Subcutaneous adipose tissue (tissue), 4 donors: ENCODE data around the gene FAM219A. TPM values are rescaled to one million over a fixed set of nuclear protein-coding genes. Genes with fewer than 3 reads are reported as not detected.

Experiments
- CTCF ChIP-seq: fragments of 450-650 bp; IDR thresholded peaks from one replicate; pipeline ENCODE4 v1.5.1; 2016; ENCODE audit warnings: low read depth, mild to moderate bottlenecking, control low read depth, antibody characterized with exemption, moderate library complexity
- total RNA-seq, 4 donors: library from RNA; depleted of rRNA; stranded (reverse); fragments of >200 nt; gene quantifications; one replicate each; pipeline ENCODE4 v1.1.0, GENCODE V29; 2016

Gene FAM219A
- total RNA-seq, 4 donors from 2014 or later, result 5.1 to 13.9 (median 7.9) TPM

DNA sequence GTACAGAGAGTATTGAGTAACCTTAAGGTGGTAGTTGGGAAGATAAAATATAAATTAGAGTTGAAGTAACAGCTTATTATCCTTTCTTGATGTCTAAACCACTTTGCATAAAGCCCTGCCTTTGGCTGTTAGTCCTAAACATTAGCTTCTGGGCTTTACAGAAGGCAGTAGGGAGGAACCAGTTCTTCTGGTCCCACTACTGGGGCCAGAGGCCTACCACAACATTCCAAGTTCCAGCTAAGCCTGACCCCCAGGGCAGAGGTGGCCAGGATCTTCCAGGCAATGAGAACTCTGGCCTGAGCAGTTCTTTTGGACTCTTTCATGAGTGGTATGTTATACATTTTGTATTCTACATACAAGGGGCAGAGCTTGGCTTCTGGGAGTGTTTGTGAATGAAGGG lies 26.3 kb upstream of the FAM219A start:
- TF ChIP-seq CTCF, result no peak

DNA sequence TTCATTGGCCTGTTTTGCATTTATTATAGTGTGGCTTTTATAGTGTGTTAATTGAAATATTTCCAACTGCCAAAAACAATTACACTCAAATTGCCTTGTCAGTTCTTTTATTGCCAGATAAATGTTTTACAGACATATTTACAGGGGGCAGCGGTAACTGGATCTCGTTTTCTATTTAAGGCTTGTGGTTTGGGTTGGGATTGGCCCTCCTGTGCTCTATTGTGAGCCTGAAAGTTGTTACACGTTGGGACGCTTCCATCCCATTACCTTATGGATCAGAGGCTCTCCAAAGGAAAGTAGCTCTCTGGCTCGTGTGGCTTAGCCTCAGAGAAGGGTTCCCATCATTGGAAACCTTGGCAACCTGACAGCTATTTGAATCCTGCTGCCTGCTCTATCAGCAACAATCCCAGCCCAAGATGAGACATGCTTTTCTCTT lies 21.1 kb upstream of the FAM219A start:
- TF ChIP-seq CTCF, result no peak

- no peak for TF ChIP-seq CTCF
Measured at GRCh38 chr9:34477541-34477940, 19.2 kb upstream of the FAM219A start.

GRCh38 chr9:34475097-34475496 lies 16.7 kb upstream of the FAM219A start:
- no peak for TF ChIP-seq CTCF

DNA sequence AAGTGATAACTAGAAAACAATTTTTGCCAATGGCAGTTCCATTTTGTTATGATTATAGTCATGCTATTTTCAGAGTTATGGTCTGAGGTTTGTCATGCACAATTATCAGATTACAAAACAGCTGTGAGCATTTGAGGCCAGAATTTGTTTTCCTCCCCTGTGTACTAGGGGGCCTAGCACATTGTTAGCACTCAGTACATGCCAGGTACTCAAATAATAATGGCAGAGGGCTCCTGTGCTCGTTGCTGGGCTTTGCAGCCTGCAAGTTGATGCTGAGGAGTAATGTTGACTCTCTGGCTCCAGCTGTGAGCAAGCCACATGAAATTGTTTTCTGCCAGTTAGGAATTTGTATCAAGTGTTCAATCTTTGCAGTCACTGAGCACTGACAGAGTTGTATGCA lies 7.1 kb upstream of the FAM219A start:
- TF ChIP-seq CTCF, result no peak

DNA sequence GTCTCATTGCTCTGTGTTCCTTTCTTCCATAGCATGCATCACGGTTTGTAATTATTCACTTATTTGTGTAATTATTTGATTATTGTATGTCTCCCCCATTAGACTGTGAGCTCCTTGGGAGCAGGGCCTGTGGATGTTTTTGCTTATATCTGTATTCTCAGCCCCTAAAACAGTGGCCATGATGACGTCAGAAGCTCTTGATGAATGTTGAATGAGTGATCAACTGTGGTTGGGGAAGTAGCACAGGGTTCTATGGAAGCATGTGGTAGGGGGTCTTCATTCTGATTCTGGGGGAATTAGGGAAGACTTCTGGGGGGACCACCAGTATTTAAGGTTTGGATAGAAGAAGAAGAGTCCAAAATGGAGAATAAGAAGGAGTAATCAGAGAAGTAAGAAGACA lies 6.2 kb upstream of the FAM219A start:
- TF ChIP-seq CTCF, result no peak

- no peak for TF ChIP-seq CTCF
Measured at GRCh38 chr9:34463901-34464232, 5.5 kb upstream of the FAM219A start.
